Measurements from ENCODE around the gene ATG9B. TPM values are rescaled to one million over a fixed set of nuclear protein-coding genes. Genes with fewer than 3 reads are reported as not detected.
A peak's percentile ranks its signal among the peaks of the same experiment; 100 is the strongest.

Gene ATG9B
- total and polyA plus RNA-seq, 9 of the 15 experiments (the other 6 are each of a cell fraction or from before 2014, with no cell fraction given): 0.29 to 8.0 (median 2.1) TPM

DNA sequence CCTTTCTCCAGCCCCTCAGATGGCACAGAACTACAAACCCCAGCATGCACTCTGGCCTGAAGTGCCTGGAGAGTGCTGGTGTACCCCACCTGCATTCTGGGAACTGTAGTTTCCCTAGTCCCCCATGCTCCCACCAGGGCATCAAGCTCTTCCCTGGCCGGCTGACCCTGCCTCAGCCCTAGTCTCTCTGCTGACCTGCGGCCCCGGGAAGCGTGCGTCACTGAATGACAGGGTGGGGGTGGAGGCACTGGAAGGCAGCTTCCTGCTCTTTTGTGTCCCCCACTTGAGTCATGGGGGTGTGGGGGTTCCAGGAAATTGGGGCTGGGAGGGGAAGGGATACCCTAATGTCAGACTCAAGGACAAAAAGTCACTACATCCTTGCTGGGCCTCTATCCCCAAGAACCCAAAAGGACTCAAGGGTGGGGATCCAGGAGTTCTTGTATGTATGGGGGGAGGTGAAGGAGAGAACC, 31.4 kb downstream of the ATG9B start (continued):
- TF ChIP-seq, protein P1, sequence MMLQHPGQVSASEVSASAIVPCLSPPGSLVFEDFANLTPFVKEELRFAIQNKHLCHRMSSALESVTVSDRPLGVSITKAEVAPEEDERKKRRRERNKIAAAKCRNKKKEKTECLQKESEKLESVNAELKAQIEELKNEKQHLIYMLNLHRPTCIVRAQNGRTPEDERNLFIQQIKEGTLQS (IDR thresholded peaks at IDR 0.05): peak; percentile 53; the same call in 1 of the 2 replicates
- TF ChIP-seq, protein P1 (CRISPR knock-in tag; conservative IDR thresholded peaks at IDR 0.05): no peak
- TF ChIP-seq HMG20B (CRISPR knock-in tag; IDR thresholded peaks at IDR 0.05) (no peak), ZNF253 (CRISPR knock-in tag; conservative IDR thresholded peaks at IDR 0.05) (no peak), ZNF217 (CRISPR knock-in tag; IDR thresholded peaks at IDR 0.05) (no peak), NRF1 (conservative IDR thresholded peaks at IDR 0.05 in 1 of 2, IDR thresholded peaks at IDR 0.05 in 1 of 2) (peak; percentile 42; a peak in 1 of 4 replicates), NFYB (IDR thresholded peaks at IDR 0.05; ENCODE audit: extremely low read depth, insufficient read length) (no peak), TBP (optimal IDR thresholded peaks at IDR 0.05; ENCODE audit: low read depth, low read length) (peak; percentile 49), ZNF584 (CRISPR knock-in tag; IDR thresholded peaks at IDR 0.05; ENCODE audit: low read depth) (peak; percentile 84; the same call in 1 of the 2 replicates), HNRNPL (IDR thresholded peaks at IDR 0.05; ENCODE audit: low read depth, low read length) (no peak)
- TF ChIP-seq, protein P2, sequence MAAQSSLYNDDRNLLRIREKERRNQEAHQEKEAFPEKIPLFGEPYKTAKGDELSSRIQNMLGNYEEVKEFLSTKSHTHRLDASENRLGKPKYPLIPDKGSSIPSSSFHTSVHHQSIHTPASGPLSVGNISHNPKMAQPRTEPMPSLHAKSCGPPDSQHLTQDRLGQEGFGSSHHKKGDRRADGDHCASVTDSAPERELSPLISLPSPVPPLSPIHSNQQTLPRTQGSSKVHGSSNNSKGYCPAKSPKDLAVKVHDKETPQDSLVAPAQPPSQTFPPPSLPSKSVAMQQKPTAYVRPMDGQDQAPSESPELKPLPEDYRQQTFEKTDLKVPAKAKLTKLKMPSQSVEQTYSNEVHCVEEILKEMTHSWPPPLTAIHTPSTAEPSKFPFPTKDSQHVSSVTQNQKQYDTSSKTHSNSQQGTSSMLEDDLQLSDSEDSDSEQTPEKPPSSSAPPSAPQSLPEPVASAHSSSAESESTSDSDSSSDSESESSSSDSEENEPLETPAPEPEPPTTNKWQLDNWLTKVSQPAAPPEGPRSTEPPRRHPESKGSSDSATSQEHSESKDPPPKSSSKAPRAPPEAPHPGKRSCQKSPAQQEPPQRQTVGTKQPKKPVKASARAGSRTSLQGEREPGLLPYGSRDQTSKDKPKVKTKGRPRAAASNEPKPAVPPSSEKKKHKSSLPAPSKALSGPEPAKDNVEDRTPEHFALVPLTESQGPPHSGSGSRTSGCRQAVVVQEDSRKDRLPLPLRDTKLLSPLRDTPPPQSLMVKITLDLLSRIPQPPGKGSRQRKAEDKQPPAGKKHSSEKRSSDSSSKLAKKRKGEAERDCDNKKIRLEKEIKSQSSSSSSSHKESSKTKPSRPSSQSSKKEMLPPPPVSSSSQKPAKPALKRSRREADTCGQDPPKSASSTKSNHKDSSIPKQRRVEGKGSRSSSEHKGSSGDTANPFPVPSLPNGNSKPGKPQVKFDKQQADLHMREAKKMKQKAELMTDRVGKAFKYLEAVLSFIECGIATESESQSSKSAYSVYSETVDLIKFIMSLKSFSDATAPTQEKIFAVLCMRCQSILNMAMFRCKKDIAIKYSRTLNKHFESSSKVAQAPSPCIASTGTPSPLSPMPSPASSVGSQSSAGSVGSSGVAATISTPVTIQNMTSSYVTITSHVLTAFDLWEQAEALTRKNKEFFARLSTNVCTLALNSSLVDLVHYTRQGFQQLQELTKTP (IDR thresholded peaks at IDR 0.05; ENCODE audit: low read depth in 1 of 2, partially characterized antibody in 2 of 2): peak; percentile 84 to 100
- TF ChIP-seq, protein P3, sequence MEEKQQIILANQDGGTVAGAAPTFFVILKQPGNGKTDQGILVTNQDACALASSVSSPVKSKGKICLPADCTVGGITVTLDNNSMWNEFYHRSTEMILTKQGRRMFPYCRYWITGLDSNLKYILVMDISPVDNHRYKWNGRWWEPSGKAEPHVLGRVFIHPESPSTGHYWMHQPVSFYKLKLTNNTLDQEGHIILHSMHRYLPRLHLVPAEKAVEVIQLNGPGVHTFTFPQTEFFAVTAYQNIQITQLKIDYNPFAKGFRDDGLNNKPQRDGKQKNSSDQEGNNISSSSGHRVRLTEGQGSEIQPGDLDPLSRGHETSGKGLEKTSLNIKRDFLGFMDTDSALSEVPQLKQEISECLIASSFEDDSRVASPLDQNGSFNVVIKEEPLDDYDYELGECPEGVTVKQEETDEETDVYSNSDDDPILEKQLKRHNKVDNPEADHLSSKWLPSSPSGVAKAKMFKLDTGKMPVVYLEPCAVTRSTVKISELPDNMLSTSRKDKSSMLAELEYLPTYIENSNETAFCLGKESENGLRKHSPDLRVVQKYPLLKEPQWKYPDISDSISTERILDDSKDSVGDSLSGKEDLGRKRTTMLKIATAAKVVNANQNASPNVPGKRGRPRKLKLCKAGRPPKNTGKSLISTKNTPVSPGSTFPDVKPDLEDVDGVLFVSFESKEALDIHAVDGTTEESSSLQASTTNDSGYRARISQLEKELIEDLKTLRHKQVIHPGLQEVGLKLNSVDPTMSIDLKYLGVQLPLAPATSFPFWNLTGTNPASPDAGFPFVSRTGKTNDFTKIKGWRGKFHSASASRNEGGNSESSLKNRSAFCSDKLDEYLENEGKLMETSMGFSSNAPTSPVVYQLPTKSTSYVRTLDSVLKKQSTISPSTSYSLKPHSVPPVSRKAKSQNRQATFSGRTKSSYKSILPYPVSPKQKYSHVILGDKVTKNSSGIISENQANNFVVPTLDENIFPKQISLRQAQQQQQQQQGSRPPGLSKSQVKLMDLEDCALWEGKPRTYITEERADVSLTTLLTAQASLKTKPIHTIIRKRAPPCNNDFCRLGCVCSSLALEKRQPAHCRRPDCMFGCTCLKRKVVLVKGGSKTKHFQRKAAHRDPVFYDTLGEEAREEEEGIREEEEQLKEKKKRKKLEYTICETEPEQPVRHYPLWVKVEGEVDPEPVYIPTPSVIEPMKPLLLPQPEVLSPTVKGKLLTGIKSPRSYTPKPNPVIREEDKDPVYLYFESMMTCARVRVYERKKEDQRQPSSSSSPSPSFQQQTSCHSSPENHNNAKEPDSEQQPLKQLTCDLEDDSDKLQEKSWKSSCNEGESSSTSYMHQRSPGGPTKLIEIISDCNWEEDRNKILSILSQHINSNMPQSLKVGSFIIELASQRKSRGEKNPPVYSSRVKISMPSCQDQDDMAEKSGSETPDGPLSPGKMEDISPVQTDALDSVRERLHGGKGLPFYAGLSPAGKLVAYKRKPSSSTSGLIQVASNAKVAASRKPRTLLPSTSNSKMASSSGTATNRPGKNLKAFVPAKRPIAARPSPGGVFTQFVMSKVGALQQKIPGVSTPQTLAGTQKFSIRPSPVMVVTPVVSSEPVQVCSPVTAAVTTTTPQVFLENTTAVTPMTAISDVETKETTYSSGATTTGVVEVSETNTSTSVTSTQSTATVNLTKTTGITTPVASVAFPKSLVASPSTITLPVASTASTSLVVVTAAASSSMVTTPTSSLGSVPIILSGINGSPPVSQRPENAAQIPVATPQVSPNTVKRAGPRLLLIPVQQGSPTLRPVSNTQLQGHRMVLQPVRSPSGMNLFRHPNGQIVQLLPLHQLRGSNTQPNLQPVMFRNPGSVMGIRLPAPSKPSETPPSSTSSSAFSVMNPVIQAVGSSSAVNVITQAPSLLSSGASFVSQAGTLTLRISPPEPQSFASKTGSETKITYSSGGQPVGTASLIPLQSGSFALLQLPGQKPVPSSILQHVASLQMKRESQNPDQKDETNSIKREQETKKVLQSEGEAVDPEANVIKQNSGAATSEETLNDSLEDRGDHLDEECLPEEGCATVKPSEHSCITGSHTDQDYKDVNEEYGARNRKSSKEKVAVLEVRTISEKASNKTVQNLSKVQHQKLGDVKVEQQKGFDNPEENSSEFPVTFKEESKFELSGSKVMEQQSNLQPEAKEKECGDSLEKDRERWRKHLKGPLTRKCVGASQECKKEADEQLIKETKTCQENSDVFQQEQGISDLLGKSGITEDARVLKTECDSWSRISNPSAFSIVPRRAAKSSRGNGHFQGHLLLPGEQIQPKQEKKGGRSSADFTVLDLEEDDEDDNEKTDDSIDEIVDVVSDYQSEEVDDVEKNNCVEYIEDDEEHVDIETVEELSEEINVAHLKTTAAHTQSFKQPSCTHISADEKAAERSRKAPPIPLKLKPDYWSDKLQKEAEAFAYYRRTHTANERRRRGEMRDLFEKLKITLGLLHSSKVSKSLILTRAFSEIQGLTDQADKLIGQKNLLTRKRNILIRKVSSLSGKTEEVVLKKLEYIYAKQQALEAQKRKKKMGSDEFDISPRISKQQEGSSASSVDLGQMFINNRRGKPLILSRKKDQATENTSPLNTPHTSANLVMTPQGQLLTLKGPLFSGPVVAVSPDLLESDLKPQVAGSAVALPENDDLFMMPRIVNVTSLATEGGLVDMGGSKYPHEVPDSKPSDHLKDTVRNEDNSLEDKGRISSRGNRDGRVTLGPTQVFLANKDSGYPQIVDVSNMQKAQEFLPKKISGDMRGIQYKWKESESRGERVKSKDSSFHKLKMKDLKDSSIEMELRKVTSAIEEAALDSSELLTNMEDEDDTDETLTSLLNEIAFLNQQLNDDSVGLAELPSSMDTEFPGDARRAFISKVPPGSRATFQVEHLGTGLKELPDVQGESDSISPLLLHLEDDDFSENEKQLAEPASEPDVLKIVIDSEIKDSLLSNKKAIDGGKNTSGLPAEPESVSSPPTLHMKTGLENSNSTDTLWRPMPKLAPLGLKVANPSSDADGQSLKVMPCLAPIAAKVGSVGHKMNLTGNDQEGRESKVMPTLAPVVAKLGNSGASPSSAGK (IDR thresholded peaks at IDR 0.05): no peak
